Measurements from ENCODE around the gene CTTNBP2.
"Not testable (repeated sequence)": the region's sequence is repeated elsewhere in the genome, so short reads cannot be mapped to it uniquely, and the experiment has no call there.

CTTNBP2 gene

DNA sequence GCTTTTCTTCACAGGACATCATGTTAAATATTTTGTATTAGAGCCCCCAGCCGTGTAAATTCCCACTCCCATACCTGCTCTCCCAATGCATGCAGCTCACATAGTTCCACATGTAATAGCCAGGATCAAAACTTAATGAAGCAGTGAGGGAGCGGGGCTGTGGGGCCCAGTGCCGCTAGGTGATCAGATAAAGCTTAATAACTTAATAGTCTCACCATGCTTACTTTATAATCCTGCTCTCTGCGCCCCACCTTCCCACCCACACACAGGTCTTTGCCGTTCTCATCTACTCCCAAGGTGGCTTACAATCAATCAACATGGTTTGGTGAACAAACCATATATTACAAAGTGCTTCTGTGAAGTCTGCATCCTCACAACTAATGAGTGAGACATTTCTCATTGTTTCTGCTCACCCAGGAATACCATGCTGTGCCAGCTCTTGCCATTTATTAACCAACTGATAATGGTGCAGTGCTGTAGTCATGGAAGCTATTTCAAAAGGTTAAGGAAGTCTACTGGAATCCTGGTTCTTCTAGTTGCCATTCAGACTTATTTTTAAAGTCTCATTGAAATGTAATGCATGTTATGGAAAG lies 156.4 kb downstream of the CTTNBP2 start:
- no peak overlapping the region for H3K4me2 ChIP-seq (ENCODE audit: low read depth, low read length, poor library complexity, severe bottlenecking)
- H3K9me2 ChIP-seq (replicated peaks; ENCODE audit: insufficient read depth, low read length) = no peaks in the 10 kb centered on the region
- no peak overlapping the region for H2AFZ ChIP-seq (ENCODE audit: low read depth, low read length, severe bottlenecking)
- H3K27me3 ChIP-seq (ENCODE audit: low read length) = no peaks in the 10 kb centered on the region
- H3K9me3 ChIP-seq (ENCODE audit: insufficient read depth, low read length) = no peaks in the 10 kb centered on the region
- no peak overlapping the region for H3K4me3 ChIP-seq (ENCODE audit: insufficient read depth, low read length, poor library complexity, severe bottlenecking)
- TF ChIP-seq, protein P1, sequence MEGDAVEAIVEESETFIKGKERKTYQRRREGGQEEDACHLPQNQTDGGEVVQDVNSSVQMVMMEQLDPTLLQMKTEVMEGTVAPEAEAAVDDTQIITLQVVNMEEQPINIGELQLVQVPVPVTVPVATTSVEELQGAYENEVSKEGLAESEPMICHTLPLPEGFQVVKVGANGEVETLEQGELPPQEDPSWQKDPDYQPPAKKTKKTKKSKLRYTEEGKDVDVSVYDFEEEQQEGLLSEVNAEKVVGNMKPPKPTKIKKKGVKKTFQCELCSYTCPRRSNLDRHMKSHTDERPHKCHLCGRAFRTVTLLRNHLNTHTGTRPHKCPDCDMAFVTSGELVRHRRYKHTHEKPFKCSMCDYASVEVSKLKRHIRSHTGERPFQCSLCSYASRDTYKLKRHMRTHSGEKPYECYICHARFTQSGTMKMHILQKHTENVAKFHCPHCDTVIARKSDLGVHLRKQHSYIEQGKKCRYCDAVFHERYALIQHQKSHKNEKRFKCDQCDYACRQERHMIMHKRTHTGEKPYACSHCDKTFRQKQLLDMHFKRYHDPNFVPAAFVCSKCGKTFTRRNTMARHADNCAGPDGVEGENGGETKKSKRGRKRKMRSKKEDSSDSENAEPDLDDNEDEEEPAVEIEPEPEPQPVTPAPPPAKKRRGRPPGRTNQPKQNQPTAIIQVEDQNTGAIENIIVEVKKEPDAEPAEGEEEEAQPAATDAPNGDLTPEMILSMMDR (IDR thresholded peaks at IDR 0.05; ENCODE audit: insufficient read depth, low read length, poor library complexity, severe bottlenecking) = no peak
- TF ChIP-seq EZH2phosphoT487 (conservative IDR thresholded peaks at IDR 0.05; ENCODE audit: low read length) = no peak
- H3K27ac ChIP-seq (ENCODE audit: low read depth, low read length) = no peak overlapping the region
- H3K79me2 ChIP-seq (ENCODE audit: insufficient read depth, low read length) = no peaks in the 10 kb centered on the region
- no peaks in the 10 kb centered on the region for H3K36me3 ChIP-seq (ENCODE audit: low read length)
- H4K20me1 ChIP-seq (ENCODE audit: low read depth, low read length) = no peaks in the 10 kb centered on the region
- no peaks in the 10 kb centered on the region for H3F3A ChIP-seq (ENCODE audit: insufficient read depth)
- H3K9ac ChIP-seq (ENCODE audit: low read length) = no peak overlapping the region

DNA sequence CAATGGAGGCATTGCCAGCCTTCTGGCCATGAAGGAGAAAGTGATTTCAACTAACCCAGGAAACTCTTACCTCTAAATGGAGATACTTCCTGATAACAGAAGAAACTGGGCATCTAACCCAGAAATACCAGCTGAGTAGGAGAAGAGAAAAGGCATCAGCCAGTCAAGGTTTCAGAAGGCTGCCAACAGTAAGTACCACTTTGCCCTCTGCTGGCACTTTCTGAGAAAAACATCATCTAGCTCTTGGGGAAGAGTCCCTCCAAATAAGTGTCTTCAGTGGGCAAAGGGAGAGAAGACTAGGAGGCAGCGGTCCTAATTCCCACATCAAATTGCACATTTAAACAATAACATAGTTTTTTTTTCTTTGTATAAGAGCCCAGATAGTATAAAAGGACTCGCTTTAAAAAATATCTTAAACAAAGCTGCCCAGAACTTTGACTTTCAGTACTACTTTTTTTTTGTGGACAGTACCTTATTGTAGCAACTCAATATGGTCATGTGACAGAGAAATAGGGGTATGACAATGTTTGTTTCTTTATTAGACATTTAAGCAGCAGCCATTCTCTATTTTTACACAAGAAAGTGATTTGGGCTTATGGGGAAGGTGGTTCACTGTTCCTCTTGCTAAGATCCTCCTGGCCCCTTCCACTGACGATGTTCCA lies 157.3 kb downstream of the CTTNBP2 start:
- Histone ChIP-seq H3K4me2 (ENCODE audit: low read depth, low read length, poor library complexity, severe bottlenecking) (no peak overlapping the region), H3K27me3 (ENCODE audit: low read length) (no peaks in the 10 kb centered on the region), H3K27ac (ENCODE audit: low read depth, low read length) (no peak overlapping the region), H3K9me3 (ENCODE audit: insufficient read depth, low read length) (no peaks in the 10 kb centered on the region), H3K4me3 (ENCODE audit: insufficient read depth, low read length, poor library complexity, severe bottlenecking) (no peak overlapping the region), H3K79me2 (ENCODE audit: insufficient read depth, low read length) (no peaks in the 10 kb centered on the region), H2AFZ (ENCODE audit: low read depth, low read length, severe bottlenecking) (no peak overlapping the region), H3K36me3 (ENCODE audit: low read length) (no peaks in the 10 kb centered on the region), H3K9me2 (replicated peaks; ENCODE audit: insufficient read depth, low read length) (no peaks in the 10 kb centered on the region), H3F3A (ENCODE audit: insufficient read depth) (no peaks in the 10 kb centered on the region), H4K20me1 (ENCODE audit: low read depth, low read length) (no peaks in the 10 kb centered on the region), H3K9ac (ENCODE audit: low read length) (no peak overlapping the region)
- TF ChIP-seq EZH2phosphoT487 (conservative IDR thresholded peaks at IDR 0.05; ENCODE audit: low read length) = no peak
- TF ChIP-seq, protein P1 (IDR thresholded peaks at IDR 0.05; ENCODE audit: insufficient read depth, low read length, poor library complexity, severe bottlenecking) = peak; percentile 54

DNA sequence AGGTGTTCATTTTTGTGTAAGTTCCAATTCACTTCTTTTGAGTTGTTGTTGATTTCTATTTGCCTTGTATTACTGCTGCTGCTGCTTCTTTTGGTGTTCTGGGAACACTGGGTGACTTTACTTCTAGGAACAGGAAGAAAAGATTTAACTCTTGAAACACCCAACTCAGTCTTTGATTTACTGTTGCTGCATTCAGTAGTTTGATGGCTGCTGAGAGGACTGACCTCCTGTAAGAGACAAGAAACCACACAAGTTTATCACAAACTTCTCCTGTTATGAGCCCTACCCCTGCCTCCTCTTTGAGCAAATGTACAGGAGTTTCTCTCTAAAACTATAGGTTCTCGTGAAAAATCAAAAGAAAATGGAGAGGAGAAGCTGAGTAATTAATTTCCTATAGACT lies 161.7 kb downstream of the CTTNBP2 start:
- H3F3A ChIP-seq (ENCODE audit: insufficient read depth) = no peaks in the 10 kb centered on the region
- H3K9me2 ChIP-seq (replicated peaks; ENCODE audit: insufficient read depth, low read length) = no peaks in the 10 kb centered on the region
- no peaks in the 10 kb centered on the region for H3K27me3 ChIP-seq (ENCODE audit: low read length)
- no peak overlapping the region for H2AFZ ChIP-seq (ENCODE audit: low read depth, low read length, severe bottlenecking)
- H3K4me3 ChIP-seq (ENCODE audit: insufficient read depth, low read length, poor library complexity, severe bottlenecking) = no peak overlapping the region
- H3K9me3 ChIP-seq (ENCODE audit: insufficient read depth, low read length) = no peaks in the 10 kb centered on the region
- H3K9ac ChIP-seq (ENCODE audit: low read length) = no peak overlapping the region
- no peak overlapping the region for H3K4me2 ChIP-seq (ENCODE audit: low read depth, low read length, poor library complexity, severe bottlenecking)
- no peaks in the 10 kb centered on the region for H4K20me1 ChIP-seq (ENCODE audit: low read depth, low read length)
- H3K36me3 ChIP-seq (ENCODE audit: low read length) = no peaks in the 10 kb centered on the region
- no peaks in the 10 kb centered on the region for H3K79me2 ChIP-seq (ENCODE audit: insufficient read depth, low read length)
- no peak overlapping the region for H3K27ac ChIP-seq (ENCODE audit: low read depth, low read length)
- TF ChIP-seq, protein P1 (IDR thresholded peaks at IDR 0.05; ENCODE audit: insufficient read depth, low read length, poor library complexity, severe bottlenecking) = no peak
- TF ChIP-seq EZH2phosphoT487 (conservative IDR thresholded peaks at IDR 0.05; ENCODE audit: low read length) = no peak

DNA sequence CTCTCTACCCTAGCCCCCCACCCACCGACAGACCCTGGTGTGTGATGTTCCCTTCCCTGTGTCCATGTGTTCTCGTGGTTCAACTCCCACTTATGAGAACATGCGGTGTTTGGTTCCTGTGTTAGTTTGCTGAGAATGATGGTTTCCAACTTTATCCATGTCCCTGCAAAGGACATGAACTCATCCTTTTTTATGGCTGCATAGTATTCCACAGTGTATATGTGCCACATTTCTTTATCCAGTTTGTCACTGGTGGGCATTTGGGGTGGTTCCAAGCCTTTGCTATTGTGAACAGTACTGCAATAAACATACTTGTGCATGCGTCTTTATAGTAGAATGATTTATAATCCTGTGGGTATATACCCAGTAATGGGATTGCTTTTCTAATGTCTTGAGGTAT lies 165.1 kb downstream of the CTTNBP2 start:
- H3K79me2 ChIP-seq (ENCODE audit: insufficient read depth, low read length); H3K36me3 ChIP-seq (ENCODE audit: low read length); H3F3A ChIP-seq (ENCODE audit: insufficient read depth); H3K9me3 ChIP-seq (ENCODE audit: insufficient read depth, low read length); H3K4me3 ChIP-seq (ENCODE audit: insufficient read depth, low read length, poor library complexity, severe bottlenecking); H3K27ac ChIP-seq (ENCODE audit: low read depth, low read length); H3K4me2 ChIP-seq (ENCODE audit: low read depth, low read length, poor library complexity, severe bottlenecking); H3K9me2 ChIP-seq (replicated peaks; ENCODE audit: insufficient read depth, low read length); H3K27me3 ChIP-seq (ENCODE audit: low read length); H2AFZ ChIP-seq (ENCODE audit: low read depth, low read length, severe bottlenecking); H4K20me1 ChIP-seq (ENCODE audit: low read depth, low read length); H3K9ac ChIP-seq (ENCODE audit: low read length): not testable (repeated sequence)
